Medulla oblongata (tissue), 1 donor: ENCODE data around the gene LONP1.
"Not testable (repeated sequence)": the region's sequence is repeated elsewhere in the genome, so short reads cannot be mapped to it uniquely, and the experiment has no call there.

Experiments
- DNase-seq: peaks from one replicate; pipeline ENCODE4 v3.0.0-alpha.2; 2015; ENCODE audit errors: extremely low spot score

LONP1 gene, protein sequence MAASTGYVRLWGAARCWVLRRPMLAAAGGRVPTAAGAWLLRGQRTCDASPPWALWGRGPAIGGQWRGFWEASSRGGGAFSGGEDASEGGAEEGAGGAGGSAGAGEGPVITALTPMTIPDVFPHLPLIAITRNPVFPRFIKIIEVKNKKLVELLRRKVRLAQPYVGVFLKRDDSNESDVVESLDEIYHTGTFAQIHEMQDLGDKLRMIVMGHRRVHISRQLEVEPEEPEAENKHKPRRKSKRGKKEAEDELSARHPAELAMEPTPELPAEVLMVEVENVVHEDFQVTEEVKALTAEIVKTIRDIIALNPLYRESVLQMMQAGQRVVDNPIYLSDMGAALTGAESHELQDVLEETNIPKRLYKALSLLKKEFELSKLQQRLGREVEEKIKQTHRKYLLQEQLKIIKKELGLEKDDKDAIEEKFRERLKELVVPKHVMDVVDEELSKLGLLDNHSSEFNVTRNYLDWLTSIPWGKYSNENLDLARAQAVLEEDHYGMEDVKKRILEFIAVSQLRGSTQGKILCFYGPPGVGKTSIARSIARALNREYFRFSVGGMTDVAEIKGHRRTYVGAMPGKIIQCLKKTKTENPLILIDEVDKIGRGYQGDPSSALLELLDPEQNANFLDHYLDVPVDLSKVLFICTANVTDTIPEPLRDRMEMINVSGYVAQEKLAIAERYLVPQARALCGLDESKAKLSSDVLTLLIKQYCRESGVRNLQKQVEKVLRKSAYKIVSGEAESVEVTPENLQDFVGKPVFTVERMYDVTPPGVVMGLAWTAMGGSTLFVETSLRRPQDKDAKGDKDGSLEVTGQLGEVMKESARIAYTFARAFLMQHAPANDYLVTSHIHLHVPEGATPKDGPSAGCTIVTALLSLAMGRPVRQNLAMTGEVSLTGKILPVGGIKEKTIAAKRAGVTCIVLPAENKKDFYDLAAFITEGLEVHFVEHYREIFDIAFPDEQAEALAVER

DNA sequence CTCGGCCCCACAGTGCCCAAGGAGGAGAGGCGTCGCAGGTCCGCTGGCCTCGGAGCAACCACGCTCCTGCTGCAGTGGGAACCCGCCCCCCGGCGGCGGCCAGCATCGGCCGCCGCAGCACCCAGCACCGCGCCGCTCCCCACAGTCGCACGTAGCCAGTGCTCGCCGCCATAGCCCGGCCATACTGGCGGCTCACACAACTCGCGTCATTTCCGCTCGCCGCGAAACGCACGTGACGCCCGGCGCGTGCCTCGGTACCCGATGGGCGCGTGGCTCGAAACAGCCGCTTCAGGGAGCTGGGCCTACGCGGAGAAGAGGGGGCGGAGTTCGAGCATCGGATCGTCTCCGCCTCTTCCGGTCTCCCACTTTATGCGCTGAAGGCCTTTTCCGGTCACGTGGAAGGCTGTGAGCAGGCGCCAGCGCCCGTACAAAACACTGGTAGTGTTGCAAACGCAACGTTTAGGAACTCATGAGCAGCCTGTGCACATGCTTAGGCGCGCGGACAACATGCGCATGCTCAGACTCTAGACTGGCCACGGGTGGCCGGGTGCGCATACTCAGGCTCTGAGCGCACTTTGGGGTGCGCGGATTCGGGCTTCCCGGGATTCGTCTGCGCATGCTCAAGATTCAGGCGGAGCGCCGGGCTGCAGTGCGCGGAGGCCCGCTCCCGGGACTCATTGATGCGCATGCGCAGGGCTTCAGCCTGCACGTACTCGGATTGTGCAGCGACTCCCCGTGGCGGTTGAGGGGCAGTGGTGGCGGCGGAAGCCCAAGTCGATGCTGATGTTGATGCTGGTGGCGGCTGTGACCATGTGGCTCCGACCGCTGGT is at the start of gene LONP1, which contains the start of gene CATSPERD:
Gene LONP1 (minus strand): TSS at position 186 of the 830 bp plus-strand sequence. CDS start 14 bp downstream, at position 172.
Gene CATSPERD (plus strand): TSS at position 677 of the 830 bp plus-strand sequence. CDS start 101 bp downstream, at position 778.
- peak; percentile 99 for DNase-seq

DNA sequence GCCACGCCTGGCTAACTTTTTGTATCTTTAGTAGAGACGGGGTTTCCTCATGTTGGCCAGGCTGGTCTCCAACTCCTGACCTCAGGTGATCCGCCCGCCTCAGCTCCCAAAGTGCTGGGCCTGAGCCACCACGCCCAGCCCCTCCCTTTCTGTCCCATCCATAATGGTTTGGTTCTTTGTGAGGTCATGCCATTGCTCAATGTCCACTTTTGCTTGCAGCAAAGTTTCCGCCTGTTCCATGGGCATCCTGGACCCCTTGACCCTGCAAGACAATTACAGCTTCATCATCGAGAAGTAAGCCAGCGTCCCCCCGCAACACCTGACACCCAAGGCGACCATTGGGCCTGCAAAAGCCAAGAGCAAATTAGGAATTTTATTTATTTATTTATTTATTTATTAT is 48.0 kb upstream of the LONP1 start:
- DNase-seq, result no peak

DNA sequence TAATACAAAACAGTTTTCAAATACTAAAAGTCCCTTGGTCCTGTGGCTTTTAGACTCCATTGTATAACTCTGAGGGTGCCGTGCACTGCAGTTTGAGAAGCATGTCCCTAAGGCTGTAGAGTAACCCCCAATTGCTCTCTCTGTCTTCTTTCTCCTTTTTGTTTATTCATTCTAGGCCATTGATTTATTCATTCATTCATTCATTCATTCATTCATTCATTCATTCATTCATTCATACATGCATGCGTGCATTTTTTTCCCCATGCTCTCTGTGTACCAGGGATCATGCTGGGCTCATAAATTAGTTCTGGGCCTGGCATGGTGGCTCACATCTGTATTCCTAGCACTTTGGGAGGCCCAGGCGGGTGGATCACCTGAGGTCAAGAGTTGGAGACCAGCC is 45.3 kb upstream of the LONP1 start:
- DNase-seq, result no peak

DNA sequence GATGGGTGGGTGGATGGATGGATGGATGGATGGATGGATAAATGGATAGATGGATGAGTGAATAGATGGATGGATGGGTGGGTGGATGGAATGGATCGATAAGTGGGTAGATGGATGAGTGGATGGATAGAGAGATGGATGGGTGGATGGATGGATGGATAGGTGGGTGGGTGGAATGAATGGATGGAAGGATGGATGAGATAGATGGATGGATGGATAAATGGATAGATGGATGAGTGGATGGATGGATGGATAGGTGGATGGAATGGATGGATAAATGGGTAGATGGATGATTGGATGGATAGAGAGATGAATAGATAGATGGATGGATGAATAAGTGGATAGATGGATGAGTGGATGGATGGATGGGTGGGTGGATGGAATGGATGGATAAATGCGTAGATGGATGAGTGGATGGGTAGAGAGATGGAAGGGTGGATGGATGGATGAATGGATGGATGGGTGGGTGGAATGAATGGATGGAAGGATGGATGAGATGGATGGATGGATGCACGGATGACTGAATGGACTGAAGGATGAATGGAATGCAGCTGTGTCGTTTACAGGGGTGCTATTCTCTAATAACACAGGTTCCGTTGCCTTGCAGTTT is 42.8 kb upstream of the LONP1 start:
- no peak for DNase-seq

DNA sequence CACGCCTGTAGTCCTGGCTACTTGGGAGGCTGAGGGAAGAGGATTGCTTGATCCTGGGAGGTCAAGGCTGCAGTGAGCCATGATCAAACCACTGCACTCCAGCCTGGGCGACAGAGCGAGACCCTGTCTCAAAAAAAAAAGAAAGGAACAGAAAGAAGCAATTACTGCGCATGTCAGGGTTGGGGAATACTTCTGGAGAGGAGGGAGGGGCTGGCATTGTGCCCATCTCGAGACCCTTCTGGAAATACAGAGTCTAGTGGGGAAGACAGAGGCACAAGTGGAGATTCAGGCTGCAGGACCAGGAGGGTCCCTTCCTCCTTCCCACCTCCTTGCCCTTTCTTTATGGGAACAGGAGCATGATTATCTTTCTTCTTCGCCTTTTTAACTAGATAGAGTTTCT is 33.8 kb upstream of the LONP1 start:
- DNase-seq, result no peak

DNA sequence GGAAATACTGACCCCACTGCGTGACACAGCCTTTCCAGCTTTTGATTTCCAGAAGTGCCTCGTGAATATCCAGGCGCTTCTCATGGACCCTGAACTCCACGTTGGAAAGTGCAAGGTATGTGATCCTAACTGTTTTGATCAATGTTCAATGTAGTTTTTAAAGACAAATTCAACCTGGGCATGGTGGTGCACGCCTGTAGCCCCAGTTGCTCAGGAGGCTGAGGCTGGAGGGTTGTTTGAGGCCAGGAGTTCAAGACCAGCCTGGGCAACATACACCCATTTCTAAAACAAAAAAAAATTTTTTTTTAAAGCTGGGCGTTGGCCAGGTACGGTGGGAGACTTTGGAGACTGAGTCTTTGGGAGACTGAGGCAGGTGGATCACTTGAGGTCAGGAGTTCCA is 31.8 kb upstream of the LONP1 start:
- no peak for DNase-seq

DNA sequence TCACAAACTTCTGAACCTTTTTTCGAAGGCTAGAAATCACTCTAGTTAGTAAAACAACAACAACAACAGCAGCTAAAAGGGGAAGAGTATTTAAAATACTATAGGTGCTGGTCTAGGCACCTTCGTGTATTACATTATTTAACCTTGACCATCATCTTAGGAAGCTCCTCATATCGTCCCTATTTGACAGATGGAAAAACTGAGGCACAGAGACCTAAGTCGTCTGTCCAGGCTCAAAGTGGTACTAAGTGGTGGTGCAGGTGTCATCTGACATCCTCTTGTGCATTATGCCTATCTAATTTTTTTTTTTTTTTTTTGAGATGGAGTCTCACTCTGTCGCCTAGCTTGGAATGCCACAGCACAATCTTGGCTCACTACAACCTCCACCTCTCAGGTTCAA is 29.6 kb upstream of the LONP1 start:
- DNase-seq, result no peak

DNA sequence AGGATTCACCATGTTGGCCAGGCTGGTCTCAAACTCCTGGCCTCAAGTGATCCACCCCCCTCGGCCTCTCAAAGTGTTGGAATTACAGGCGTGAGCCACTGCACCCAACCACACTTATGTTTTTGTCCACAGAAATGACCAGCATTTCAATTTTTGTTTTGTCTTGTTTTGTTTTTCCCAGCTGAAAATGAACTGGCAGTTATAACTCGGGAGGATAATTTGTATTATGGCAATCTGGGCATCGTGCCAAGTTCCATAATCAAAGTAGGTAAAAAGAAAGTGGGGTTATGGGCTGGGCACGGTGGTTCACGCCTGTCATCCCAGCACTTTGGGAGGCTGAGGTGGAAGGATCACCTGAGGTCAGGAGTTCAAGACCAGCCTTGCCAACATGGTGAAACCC is 29.0 kb upstream of the LONP1 start:
- not testable (repeated sequence) for DNase-seq

DNA sequence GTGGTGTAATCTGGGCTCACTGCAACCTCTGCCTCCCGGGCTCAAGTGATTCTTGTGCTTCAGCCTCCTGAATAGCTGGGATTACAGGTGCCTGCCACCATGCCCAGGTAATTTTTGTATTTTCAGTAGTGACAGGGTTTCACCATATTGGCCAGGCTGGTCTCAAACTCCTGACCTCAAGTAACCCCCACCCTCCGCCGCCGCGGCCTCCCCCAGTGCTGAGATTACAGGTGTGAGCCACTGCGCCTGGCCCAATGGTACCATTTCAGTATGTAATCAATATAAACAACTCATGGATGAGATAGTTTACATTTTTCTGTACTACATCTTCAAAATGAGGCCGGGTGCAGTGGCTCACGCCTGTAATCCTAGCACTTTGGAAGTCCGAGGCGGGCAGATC is 25.1 kb upstream of the LONP1 start:
- not testable (repeated sequence) for DNase-seq

DNA sequence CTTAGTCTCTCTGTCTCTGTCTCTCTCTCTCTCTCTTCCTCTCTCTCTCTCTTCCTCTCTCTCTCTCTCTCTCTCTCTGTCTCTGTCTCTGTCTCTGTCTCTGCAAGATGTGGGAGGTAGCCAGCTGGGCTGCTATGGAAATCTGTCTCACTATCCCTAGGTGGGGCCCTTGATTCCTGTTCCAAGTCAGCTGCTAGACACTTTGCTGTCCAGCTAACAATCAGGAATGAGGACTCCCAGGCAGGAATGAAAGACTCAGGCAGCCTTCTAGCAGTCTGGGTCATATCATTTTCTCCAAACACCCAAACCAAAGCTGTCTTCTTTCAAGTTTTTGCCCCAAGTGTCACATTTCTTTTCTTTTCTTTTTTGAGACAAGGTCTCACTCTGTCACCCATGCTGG is 23.7 kb upstream of the LONP1 start:
- no peak for DNase-seq

DNA sequence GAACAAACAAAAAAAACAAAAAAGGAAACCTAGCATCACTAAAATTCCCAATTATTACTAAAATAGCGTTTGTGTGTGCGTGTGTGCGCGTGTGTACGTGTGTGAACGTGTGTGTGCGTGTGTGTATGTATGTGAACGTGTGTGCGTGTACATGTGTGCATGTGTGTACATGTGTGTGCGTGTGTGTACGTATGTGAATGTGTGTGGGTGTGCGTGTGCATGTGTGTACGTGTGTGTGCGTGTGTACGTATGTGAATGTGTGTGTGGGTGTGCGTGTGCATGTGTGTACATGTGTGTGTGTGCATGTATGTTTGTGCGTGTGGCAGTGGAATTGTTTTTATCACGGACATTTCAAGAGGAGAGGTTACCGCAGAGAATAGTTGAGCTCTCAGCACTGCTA is 22.1 kb upstream of the LONP1 start:
- DNase-seq, result no peak

DNA sequence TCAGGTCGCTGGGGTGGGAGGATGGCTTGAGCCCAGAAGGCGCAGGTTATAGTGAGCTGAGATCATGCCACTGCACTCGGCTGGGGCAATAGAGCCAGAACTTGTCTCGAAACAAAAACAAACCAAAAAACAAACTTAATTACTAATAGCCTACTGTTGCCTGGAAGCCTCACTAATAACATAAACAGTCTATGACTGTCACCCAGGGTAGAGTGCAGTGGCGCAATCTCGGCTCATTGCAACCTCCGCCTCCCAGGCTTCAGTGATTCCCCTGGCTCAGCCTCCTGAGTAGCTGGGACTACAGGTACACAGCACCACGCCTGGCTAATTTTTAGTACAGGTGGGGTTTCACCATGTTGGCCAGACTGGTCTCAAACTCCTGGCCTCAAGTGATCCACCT is 18.5 kb upstream of the LONP1 start:
- no peak for DNase-seq

DNA sequence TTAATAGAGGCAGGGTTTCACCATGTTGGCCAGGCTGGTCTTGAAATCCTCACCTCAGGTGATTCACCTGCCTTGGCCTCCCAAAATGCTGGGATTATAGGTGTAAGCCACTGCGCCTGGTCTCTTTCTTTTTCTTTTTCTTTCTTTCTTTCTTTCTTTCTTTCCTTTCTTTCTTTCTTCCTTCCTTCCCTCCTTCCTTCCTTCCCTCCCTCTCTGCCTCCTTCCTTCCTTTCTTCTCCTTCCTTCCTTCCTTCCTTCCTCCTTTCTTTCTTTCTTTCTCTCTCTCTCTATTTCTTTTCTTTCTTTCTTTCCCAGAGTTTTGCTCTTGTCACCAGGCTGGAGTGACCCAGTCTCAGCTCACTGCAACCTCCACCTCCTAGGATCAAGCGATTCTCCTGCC is 13.2 kb upstream of the LONP1 start:
- DNase-seq, result not testable (repeated sequence)

DNA sequence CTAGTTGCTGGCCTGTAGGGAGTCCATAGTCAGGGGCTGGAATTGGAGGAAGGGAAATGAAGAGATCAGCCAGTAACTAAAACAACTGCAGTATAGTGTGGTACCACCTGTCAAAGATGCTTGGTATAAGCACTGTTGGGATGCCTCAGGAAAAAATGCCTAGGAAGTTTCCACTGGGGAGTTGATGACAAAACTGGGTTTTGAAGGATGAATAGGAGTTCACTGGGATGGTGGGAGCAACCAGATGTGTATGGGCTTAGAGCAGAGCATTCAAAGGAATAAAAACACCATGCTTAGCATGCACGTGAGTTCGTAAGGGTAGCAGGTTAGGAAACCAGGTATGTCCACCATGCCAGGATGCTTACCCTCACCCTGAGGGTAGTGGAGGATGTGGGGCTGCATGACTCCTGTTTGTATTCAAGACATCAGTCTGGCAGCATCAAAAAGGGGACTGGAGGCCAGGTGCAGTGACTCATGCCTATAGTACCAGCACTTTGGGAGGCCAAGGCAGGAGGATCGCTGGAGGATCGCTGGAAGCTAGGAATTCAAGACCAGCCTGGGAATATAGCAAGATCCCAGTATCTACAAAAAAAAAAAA is 7.6 kb upstream of the LONP1 start:
- no peak for DNase-seq

DNA sequence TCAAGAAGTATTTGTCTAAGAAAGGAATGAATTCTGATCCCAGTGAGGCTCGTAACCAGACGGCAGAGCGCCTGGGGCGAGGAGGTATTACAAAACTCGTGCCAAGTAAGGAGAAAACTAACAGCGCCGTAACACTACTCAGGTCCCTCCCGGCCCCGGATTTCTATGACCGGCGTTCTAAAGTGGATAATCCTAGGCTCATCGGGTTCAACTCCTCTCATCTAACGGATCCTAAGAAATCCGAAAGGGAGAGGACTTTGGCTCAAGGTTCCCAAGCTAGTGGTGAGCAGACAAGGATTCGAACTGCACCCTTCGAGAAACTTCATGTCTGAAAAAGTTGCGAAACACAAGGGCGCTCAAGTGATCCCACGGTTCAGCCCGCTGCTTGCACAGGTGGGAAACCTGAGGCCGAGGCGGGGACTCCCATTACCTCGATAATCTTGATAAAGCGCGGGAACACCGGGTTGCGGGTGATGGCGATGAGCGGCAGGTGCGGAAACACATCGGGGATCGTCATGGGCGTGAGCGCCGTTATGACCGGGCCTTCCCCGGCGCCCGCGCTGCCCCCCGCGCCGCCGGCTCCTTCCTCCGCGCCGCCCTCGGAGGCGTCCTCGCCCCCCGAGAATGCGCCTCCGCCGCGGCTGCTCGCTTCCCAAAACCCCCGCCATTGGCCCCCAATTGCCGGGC is 529 bp downstream of the LONP1 start:
- DNase-seq, result peak; percentile 18

DNA sequence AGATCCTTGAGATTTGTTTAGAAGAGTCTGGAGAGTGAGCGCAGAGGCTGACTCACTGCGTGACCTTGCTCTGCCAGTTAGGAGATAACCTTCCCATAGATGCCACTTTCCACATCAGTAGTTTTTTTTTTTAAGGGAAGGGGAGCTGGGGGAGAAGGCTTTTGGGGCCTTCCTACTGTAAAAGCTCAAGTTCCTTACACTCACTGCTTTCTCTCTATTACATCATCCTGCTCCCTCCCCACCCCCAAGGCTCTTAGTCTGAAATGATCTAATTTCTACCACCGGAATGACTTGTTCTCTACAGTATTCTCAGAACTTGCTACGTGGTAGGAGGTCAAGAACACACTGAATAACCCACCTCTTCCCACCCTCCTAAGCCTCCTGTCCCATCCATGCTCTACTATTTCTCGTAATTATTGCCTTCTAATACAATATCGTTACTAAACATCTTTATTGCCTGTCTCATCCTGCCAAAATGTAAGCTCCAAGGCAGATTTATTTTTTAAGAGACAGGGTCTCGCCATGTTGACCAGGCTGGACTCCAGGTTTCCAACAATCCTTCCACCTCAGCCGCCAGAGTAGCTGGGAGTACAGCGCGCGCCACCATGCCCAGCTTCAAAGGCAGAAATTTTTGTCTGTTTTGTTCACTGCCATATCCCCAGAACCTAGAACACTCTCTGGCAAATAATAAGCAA is 1.2 kb downstream of the LONP1 start:
- DNase-seq, result no peak

DNA sequence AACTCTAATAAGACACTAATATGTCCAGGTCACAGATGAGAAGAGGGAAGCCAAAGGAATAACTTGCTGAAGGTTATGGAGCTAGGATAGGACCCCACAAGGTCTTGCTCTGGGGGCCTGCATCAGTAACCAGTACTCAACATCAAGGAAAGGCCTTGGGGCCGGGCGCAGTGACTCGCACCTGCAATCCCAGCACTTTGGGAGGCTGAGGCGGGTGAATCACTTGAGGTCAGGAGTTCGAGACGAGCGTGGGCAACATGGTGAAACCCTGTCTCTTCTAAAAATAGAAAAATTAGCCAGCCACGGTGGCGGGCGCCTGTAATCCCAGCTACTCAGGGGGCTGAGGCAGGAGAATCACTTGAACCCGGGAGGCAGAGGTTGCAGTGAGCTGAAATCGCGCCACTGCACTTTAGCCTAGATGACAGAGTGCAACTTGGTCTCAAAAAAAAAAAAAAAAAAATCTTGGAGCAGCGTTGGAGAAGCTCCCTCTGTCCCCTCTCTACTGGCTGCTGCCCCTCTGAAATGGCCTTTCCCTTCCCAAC is 1.8 kb downstream of the LONP1 start:
- no peak for DNase-seq

DNA sequence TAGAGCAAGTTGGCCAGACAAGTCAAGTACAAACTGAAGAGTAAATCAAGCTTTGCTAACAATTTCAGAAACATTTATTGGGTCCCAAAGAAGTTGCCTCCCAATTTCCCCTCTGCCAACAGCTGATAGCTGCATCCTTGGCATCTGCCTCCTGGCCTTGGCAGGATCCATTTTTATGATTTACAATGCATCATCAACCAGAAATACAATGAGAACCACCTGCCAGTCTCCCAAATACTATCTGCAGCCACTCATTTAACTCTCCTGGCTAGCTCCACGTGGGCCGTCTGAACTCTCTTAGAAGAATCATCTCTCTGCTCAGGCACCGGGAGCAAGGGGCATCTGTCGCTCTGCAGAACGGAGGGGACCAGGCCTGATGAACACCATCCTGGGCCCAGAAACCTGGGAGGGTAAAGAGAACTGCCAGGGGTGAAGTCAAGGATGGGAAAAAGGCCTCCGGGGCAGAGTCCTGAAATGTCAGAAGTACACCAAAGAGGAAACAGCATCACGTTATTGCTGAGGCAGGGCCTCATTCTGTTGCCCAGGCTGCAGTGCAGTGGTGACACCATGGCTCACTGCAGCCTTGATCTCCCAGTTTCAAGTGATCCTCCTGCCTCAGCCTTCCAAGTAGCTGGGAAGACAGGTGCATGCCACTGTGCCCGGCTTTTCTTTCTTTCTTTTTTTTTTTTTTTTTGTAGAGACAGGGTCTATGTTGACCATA is 2.6 kb downstream of the LONP1 start:
- no peak for DNase-seq

DNA sequence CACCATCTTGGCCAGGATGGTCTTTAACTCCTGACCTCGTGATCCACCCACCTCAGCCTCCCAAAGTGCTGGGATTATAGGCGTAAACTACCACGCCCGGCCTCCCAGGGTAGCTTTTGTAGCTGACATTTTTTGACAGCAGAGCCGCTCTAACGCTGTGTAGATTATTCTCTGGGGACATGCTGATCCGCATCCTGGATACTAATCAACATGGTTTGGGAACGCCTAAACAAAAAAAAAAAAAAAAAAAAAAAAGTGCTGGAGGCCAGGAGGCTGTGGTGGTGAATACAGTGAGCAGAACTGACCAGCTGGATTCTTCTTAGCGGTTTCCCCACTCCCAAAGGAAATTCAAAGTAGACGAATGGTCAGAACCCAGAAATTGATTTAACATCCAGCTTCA is 5.1 kb downstream of the LONP1 start:
- no peak for DNase-seq
